PC-9 (cell line): Measurements from ENCODE around the gene SLC6A18.

Source experiments
- EZH2 ChIP-seq: fragments of 200-600 bp; sonication (generic); IDR thresholded peaks from 2 replicates; pipeline ENCODE4 v1.8.0; 2017; ENCODE audit warnings: antibody characterized with exemption, low read depth
- TF ChIP-seq, protein P1 (sequence below): fragments of 200-600 bp; sonication (generic); conservative IDR thresholded peaks from 2 replicates; pipeline ENCODE4 v1.6.1; 2017; ENCODE audit warnings: mixed run types, antibody characterized with exemption, mild to moderate bottlenecking, moderate library complexity

DNA sequence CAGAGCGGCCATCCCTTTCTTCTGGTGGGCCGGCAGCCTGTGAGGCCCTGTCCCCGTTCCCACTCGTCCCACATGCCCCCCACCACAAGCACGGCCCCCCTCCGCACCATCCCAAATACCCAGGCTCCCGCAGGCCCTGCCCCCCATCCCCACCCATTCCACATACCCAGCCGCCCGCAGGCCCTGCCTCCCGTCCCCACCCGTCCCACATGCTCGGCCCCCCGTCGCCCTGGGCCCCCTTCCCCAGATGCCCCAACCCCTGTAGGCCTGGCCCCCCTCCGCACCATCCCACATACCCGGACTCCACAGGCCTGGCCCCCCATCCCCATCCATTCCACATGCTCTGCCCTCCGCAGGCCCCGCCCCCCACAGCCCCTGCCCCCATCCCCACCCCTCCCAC is 12.3 kb upstream of the SLC6A18 start:
- TF ChIP-seq, protein P1, sequence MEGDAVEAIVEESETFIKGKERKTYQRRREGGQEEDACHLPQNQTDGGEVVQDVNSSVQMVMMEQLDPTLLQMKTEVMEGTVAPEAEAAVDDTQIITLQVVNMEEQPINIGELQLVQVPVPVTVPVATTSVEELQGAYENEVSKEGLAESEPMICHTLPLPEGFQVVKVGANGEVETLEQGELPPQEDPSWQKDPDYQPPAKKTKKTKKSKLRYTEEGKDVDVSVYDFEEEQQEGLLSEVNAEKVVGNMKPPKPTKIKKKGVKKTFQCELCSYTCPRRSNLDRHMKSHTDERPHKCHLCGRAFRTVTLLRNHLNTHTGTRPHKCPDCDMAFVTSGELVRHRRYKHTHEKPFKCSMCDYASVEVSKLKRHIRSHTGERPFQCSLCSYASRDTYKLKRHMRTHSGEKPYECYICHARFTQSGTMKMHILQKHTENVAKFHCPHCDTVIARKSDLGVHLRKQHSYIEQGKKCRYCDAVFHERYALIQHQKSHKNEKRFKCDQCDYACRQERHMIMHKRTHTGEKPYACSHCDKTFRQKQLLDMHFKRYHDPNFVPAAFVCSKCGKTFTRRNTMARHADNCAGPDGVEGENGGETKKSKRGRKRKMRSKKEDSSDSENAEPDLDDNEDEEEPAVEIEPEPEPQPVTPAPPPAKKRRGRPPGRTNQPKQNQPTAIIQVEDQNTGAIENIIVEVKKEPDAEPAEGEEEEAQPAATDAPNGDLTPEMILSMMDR, result no peak
- TF ChIP-seq EZH2, result no peak
